ENCODE results near the gene RRH.

RRH gene

DNA sequence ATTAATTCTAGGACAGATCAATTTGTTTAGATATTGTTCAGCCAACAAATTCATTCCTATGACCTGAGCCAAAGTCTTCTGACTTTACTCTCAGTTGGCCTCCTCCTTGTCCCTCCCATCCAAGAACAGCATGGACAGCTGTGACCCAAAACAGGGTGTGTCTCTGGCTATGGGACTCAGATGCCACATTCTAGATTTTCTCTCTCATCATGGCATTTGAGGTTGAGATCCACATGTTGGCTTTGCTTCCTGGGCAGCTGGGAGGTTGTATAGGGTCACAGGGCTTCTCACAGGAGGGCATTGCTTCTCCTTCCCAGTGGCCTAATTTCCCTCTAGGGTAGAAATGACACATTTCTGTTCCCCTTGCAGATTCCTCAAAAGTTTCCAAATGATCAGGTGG, 62.3 kb downstream of the RRH start:
- no peak for DNase-seq

Data from stimulated activated CD4-positive, alpha-beta T cell treated with anti-CD3 and anti-CD28 coated beads, Interleukin-15, amount 100 ng/mL, for 24 hours (primary cell).